GM13977 (cell line): ENCODE data around the gene NUDC.
"Not testable (repeated sequence)": the region's sequence is repeated elsewhere in the genome, so short reads cannot be mapped to it uniquely, and the experiment has no call there.

Source experiments
- DNase-seq: peaks from one replicate; pipeline ENCODE4 v3.0.0; 2012; ENCODE audit warnings: low spot score
- in situ Hi-C: fragments of 300-500 bp; cut with MboI; formaldehyde crosslinking; loops from one replicate; pipeline ENCODE4 v1.12.0; 2022; ENCODE audit warnings: low sequenced_read_pairs, low pct_unique_long_range_greater_than_20kb, mixed read lengths, inconsistent platforms; ENCODE audit not compliant: unreplicated experiment
- TF ChIP-seq, protein P1 (sequence below): IDR thresholded peaks from 2 replicates; pipeline ENCODE4 v1.5.1; 2012; ENCODE audit warnings: mild to moderate bottlenecking, control low read depth; ENCODE audit not compliant: insufficient read depth; ENCODE audit errors: extremely low read depth, missing control alignments

Gene NUDC

DNA sequence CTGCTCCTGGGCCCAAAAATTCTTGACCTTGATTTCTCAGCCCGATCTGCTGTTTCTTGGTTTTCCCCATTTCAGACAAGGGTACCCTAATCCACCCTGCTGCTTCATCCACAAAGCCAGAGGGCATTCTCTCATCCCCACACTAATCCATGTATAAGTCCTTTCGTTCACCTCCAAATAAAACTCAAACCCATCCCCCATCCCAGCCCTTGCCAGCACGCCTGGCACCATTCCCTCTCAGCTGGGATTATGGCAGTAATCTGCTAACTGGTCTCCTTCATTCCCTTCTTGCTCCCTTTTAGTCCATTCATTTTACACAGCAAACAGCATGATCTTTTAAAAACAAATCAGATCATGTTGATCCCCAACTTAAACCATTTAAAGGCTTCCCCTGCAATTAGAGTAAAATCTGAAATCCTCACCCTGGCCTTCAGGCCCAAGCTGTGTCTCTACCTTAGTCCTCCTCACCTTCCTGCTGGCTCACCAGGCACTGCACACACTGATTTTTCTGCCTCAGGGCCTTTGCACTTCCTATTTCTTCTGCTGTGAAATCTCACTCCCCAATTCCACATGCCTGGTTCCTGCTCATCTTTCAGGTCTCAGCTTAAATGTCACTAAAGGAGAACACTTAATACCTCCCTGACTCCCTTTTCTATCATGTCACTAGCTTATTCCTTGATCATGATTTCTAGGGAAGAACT lies 59.8 kb downstream of the NUDC start:
- TF ChIP-seq, protein P1, sequence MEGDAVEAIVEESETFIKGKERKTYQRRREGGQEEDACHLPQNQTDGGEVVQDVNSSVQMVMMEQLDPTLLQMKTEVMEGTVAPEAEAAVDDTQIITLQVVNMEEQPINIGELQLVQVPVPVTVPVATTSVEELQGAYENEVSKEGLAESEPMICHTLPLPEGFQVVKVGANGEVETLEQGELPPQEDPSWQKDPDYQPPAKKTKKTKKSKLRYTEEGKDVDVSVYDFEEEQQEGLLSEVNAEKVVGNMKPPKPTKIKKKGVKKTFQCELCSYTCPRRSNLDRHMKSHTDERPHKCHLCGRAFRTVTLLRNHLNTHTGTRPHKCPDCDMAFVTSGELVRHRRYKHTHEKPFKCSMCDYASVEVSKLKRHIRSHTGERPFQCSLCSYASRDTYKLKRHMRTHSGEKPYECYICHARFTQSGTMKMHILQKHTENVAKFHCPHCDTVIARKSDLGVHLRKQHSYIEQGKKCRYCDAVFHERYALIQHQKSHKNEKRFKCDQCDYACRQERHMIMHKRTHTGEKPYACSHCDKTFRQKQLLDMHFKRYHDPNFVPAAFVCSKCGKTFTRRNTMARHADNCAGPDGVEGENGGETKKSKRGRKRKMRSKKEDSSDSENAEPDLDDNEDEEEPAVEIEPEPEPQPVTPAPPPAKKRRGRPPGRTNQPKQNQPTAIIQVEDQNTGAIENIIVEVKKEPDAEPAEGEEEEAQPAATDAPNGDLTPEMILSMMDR, result no peak
- DNase-seq, result no peak
- in situ Hi-C loops, result no loop called here

DNA sequence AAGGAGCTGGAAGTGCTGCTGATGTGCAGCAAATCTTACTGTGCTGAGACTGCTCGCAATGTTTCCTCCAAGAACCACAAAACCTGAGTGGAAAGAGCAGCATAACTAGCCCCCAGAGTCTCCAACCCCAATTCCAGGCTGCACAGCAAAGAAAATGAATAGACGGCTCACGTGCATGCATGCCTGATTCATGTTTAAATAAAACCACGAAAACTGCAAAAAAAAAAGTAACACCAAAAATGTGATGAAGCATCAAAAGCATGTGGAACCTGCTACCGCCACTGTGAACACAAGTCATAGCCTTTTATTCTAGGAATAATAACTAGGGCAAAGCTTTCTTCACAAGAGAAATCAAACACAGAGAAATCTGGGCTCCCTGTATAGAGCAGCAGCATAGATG lies 62.3 kb downstream of the NUDC start:
- no peak for DNase-seq
- in situ Hi-C loops, result no loop called here
- TF ChIP-seq, protein P1, result no peak

DNA sequence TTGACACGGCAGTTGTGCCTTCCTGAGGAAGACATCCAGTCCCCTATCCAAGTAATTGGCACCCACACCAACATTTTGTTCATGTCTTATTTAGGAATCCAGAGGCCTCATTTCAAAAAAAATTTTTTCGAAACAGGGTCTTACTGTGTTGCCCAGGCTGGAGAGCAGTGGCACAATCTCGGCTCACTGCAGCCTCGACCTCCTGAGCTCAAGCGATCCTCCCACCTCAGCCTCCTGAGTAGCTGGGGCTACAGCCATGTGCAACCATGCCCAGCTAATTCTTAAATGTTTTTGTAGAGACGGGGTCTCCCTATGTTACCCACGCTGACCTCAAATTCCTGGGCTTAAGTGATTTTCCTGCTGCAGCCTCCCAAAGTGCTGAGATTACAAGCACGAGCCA lies 62.7 kb downstream of the NUDC start:
- TF ChIP-seq, protein P1, result no peak
- in situ Hi-C loops, result no loop called here
- DNase-seq, result no peak

DNA sequence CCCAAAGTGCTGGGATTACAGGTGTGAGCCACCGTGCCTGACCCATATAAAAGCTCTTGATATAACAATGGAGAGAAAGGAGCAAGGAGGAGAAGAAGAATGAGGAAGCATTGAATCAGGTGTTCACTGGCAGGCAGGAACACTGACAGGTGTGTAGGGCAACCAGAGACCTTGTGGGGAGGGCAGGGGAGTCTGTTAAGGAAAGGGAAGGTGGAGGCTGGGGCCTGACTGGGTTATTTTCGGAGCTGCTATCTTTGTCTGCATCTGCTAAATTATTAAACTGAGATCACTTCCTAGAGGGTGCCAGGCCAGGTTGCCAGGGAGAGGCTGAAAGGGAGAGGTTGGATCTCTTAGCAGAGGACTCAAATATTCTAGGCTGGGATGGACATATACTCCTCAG lies 65.1 kb downstream of the NUDC start:
- no peak for DNase-seq
- in situ Hi-C loops, result no loop called here
- TF ChIP-seq, protein P1, result no peak

DNA sequence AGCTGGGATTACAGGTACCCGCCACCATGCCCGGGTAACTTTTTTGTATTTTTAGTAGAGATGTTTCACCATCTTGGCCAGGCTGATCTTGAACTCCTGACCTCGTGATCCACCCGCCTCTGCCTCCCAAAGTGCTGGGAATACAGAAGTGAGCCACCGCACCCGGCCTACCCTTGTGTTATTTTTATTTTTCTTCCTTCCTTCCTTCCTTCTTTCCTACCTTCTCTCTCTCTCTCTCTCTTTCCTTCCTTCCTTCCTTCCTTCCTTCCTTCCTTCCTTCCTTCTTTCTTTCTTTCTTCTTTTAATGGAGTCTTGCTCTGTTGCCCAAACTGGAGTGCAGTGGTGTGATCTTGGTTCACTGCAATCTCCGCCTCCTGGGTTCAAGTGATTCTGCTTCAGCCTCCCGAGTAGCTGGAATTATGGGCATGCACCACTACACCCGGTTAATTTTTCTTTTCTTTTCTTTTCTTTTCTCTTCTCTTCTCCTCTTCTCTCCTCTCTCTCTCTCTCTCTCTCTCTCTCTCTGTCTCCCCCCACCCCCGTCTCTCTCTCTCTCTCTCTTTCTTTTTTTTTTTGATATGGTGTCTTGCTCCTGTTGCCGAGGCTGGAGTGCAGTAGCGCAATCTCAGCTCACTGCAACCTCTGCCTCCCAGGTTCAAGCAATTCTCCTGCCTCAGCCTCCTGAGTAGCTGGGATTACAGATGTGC lies 68.0 kb downstream of the NUDC start:
- DNase-seq, in situ Hi-C loops: not testable (repeated sequence)

DNA sequence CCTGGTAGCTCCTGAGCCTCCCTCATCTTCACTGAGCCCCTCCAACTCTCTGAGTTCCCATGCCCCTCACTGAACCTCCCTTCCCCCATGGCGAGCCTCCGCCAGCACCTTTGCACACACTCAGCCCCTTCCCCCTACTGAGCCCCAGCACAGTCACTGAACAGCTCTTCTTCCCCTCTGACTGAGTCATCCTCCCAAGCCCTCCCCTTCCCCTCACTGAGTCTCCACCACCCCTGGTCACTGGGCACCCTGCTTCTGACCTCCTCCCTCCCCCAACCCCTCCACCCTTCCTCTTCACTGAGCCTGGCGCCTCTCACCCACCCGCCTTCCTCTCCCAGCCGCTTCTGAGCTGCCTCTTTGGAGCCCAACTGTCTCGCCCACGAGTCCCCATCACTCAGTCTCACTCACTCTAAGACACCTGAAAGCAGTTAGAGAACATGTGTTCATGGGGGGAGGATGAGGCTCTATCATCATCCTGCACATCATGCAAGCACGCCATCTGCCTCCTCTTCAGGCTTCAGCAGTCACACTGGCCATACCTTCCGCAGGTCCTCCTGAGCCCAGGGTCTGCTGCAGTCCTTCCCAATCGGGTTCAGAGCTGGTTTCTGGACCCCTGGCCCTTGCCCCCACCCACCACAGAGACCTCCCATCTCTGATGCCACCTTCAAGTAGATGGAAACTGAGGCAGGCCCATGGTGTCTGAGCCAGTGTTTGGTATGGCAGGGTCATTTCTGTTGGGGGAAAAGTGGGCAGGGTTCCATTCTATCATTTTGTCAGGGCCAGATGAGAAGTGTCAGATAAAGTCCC lies 70.0 kb downstream of the NUDC start:
- TF ChIP-seq, protein P1, result no peak
- DNase-seq, result peak; percentile 61
- in situ Hi-C loops, result no loop called here
